ENCODE results near the gene STAC3.

Gene STAC3

GRCh38 chr12:57236925-57237595 lies 13.9 kb downstream of the STAC3 start:
- DNase-seq (ENCODE audit: insufficient read length, low spot score) (no peak), FAIRE-seq (peak; percentile 16)
- TF ChIP-seq POU2F2 (IDR thresholded peaks at IDR 0.05; ENCODE audit: low read depth, low read length) (no peak), PAX5 (IDR thresholded peaks at IDR 0.05; ENCODE audit: insufficient read depth, low read length, severe bottlenecking) (no peak), POLR2AphosphoS5 (IDR thresholded peaks at IDR 0.05; ENCODE audit: low read depth, low read length) (no peak; the same call in 1 of the 2 replicates), SPI1 (IDR thresholded peaks at IDR 0.05; ENCODE audit: low read depth, low read length) (no peak), TAF1 (IDR thresholded peaks at IDR 0.05; ENCODE audit: low read depth, low read length) (no peak), POLR2A (IDR thresholded peaks at IDR 0.05; ENCODE audit: low read depth, low read length) (no peak)

GRCh38 chr12:57236201-57236924 lies 14.6 kb downstream of the STAC3 start:
- FAIRE-seq (no peak), DNase-seq (ENCODE audit: insufficient read length, low spot score) (no peak)
- peak; percentile 13; the same call in 1 of the 2 replicates for TF ChIP-seq POLR2A (IDR thresholded peaks at IDR 0.05; ENCODE audit: low read depth, low read length)
- peak; percentile 10; the same call in 1 of the 2 replicates for TF ChIP-seq SPI1 (IDR thresholded peaks at IDR 0.05; ENCODE audit: low read depth, low read length)
- no peak for TF ChIP-seq POU2F2 (IDR thresholded peaks at IDR 0.05; ENCODE audit: low read depth, low read length)
- TF ChIP-seq POLR2AphosphoS5 (IDR thresholded peaks at IDR 0.05; ENCODE audit: low read depth, low read length): no peak

- no peak for FAIRE-seq
Measured at GRCh38 chr12:57235728-57236131, 15.3 kb downstream of the STAC3 start.

GRCh38 chr12:57235017-57235727 lies 15.8 kb downstream of the STAC3 start:
- DNase-seq (ENCODE audit: insufficient read length, low spot score): no peak
- no peak for FAIRE-seq
- peak; percentile 35; the same call in 1 of the 2 replicates for TF ChIP-seq POLR2AphosphoS5 (IDR thresholded peaks at IDR 0.05; ENCODE audit: low read depth, low read length)
- TF ChIP-seq PAX5 (IDR thresholded peaks at IDR 0.05; ENCODE audit: insufficient read depth, low read length, severe bottlenecking): no peak
- TF ChIP-seq POU2F2 (IDR thresholded peaks at IDR 0.05; ENCODE audit: low read depth, low read length): no peak
- peak; percentile 41; the same call in 1 of the 2 replicates for TF ChIP-seq POLR2A (IDR thresholded peaks at IDR 0.05; ENCODE audit: low read depth, low read length)

More at GRCh38 chr12:57235728-57236131, 15.3 kb downstream of the STAC3 start:
- TF ChIP-seq TAF1 (IDR thresholded peaks at IDR 0.05; ENCODE audit: low read depth, low read length): no peak
- no peak for TF ChIP-seq SPI1 (IDR thresholded peaks at IDR 0.05; ENCODE audit: low read depth, low read length)
- no peak for TF ChIP-seq PAX5 (IDR thresholded peaks at IDR 0.05; ENCODE audit: insufficient read depth, low read length, severe bottlenecking)
- TF ChIP-seq POLR2A (IDR thresholded peaks at IDR 0.05; ENCODE audit: low read depth, low read length): no peak
- TF ChIP-seq POU2F2 (IDR thresholded peaks at IDR 0.05; ENCODE audit: low read depth, low read length): no peak
- TF ChIP-seq POLR2AphosphoS5 (IDR thresholded peaks at IDR 0.05; ENCODE audit: low read depth, low read length): no peak
- no peak for DNase-seq (ENCODE audit: insufficient read length, low spot score)

GRCh38 chr12:57234571-57235016 lies 16.4 kb downstream of the STAC3 start:
- TF ChIP-seq PAX5 (IDR thresholded peaks at IDR 0.05; ENCODE audit: insufficient read depth, low read length, severe bottlenecking): no peak
- no peak for TF ChIP-seq POLR2A (IDR thresholded peaks at IDR 0.05; ENCODE audit: low read depth, low read length)
- no peak for TF ChIP-seq POU2F2 (IDR thresholded peaks at IDR 0.05; ENCODE audit: low read depth, low read length)
- no peak for TF ChIP-seq TAF1 (IDR thresholded peaks at IDR 0.05; ENCODE audit: low read depth, low read length)
- no peak for TF ChIP-seq POLR2AphosphoS5 (IDR thresholded peaks at IDR 0.05; ENCODE audit: low read depth, low read length)
- no peak for TF ChIP-seq SPI1 (IDR thresholded peaks at IDR 0.05; ENCODE audit: low read depth, low read length)
- DNase-seq (ENCODE audit: insufficient read length, low spot score): no peak
- no peak for FAIRE-seq

- no peak for TF ChIP-seq POLR2A (IDR thresholded peaks at IDR 0.05; ENCODE audit: low read depth, low read length)
- TF ChIP-seq POU2F2 (IDR thresholded peaks at IDR 0.05; ENCODE audit: low read depth, low read length): no peak
- no peak for TF ChIP-seq TAF1 (IDR thresholded peaks at IDR 0.05; ENCODE audit: low read depth, low read length)
- TF ChIP-seq SPI1 (IDR thresholded peaks at IDR 0.05; ENCODE audit: low read depth, low read length): no peak
- TF ChIP-seq POLR2AphosphoS5 (IDR thresholded peaks at IDR 0.05; ENCODE audit: low read depth, low read length): no peak
- TF ChIP-seq PAX5 (IDR thresholded peaks at IDR 0.05; ENCODE audit: insufficient read depth, low read length, severe bottlenecking): no peak
- no peak for FAIRE-seq
Measured at GRCh38 chr12:57234233-57234570, 16.8 kb downstream of the STAC3 start.

GRCh38 chr12:57233357-57234232 lies 17.4 kb downstream of the STAC3 start:
- DNase-seq (ENCODE audit: insufficient read length, low spot score) (no peak), FAIRE-seq (no peak)
- TF ChIP-seq POLR2AphosphoS5 (IDR thresholded peaks at IDR 0.05; ENCODE audit: low read depth, low read length) (no peak), POU2F2 (IDR thresholded peaks at IDR 0.05; ENCODE audit: low read depth, low read length) (no peak), POLR2A (IDR thresholded peaks at IDR 0.05; ENCODE audit: low read depth, low read length) (no peak), TAF1 (IDR thresholded peaks at IDR 0.05; ENCODE audit: low read depth, low read length) (no peak), SPI1 (IDR thresholded peaks at IDR 0.05; ENCODE audit: low read depth, low read length) (no peak), PAX5 (IDR thresholded peaks at IDR 0.05; ENCODE audit: insufficient read depth, low read length, severe bottlenecking) (no peak)

More at GRCh38 chr12:57234233-57234570, 16.8 kb downstream of the STAC3 start:
- DNase-seq (ENCODE audit: insufficient read length, low spot score): no peak

GRCh38 chr12:57232156-57232756 lies 18.7 kb downstream of the STAC3 start:
- no peak for TF ChIP-seq TAF1 (IDR thresholded peaks at IDR 0.05; ENCODE audit: low read depth, low read length)
- no peak for TF ChIP-seq POU2F2 (IDR thresholded peaks at IDR 0.05; ENCODE audit: low read depth, low read length)
- no peak for TF ChIP-seq POLR2AphosphoS5 (IDR thresholded peaks at IDR 0.05; ENCODE audit: low read depth, low read length)
- no peak for TF ChIP-seq POLR2A (IDR thresholded peaks at IDR 0.05; ENCODE audit: low read depth, low read length)
- TF ChIP-seq SPI1 (IDR thresholded peaks at IDR 0.05; ENCODE audit: low read depth, low read length): no peak
- TF ChIP-seq PAX5 (IDR thresholded peaks at IDR 0.05; ENCODE audit: insufficient read depth, low read length, severe bottlenecking): no peak
- no peak for FAIRE-seq

More at GRCh38 chr12:57232156-57232756, 18.7 kb downstream of the STAC3 start:
- no peak for DNase-seq (ENCODE audit: insufficient read length, low spot score)
